ENCODE measurements around the gene KIF1A. TPM values are rescaled to one million over a fixed set of nuclear protein-coding genes. Genes with fewer than 3 reads are reported as not detected.

KIF1A gene
- total and polyA plus RNA-seq, 2 of the 13 experiments (the other 11 are each of a cell fraction or from before 2014, with no cell fraction given) = 0.01 TPM; not detected in 1

GRCh38 chr2:240851078-240851991, 31.3 kb upstream of the KIF1A start (continued):
- TF ChIP-seq, protein P1, sequence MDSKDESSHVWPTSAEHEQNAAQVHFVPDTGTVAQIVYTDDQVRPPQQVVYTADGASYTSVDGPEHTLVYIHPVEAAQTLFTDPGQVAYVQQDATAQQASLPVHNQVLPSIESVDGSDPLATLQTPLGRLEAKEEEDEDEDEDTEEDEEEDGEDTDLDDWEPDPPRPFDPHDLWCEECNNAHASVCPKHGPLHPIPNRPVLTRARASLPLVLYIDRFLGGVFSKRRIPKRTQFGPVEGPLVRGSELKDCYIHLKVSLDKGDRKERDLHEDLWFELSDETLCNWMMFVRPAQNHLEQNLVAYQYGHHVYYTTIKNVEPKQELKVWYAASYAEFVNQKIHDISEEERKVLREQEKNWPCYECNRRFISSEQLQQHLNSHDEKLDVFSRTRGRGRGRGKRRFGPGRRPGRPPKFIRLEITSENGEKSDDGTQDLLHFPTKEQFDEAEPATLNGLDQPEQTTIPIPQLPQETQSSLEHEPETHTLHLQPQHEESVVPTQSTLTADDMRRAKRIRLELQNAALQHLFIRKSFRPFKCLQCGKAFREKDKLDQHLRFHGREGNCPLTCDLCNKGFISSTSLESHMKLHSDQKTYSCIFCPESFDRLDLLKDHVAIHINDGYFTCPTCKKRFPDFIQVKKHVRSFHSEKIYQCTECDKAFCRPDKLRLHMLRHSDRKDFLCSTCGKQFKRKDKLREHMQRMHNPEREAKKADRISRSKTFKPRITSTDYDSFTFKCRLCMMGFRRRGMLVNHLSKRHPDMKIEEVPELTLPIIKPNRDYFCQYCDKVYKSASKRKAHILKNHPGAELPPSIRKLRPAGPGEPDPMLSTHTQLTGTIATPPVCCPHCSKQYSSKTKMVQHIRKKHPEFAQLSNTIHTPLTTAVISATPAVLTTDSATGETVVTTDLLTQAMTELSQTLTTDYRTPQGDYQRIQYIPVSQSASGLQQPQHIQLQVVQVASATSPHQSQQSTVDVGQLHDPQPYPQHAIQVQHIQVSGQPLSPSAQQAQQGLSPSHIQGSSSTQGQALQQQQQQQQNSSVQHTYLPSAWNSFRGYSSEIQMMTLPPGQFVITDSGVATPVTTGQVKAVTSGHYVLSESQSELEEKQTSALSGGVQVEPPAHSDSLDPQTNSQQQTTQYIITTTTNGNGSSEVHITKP (CRISPR knock-in tag; IDR thresholded peaks at IDR 0.05; ENCODE audit: low read depth) = 0 out of 2 replicates have a peak, but pooled peaks have one; percentile 36
- TF ChIP-seq, protein P2, sequence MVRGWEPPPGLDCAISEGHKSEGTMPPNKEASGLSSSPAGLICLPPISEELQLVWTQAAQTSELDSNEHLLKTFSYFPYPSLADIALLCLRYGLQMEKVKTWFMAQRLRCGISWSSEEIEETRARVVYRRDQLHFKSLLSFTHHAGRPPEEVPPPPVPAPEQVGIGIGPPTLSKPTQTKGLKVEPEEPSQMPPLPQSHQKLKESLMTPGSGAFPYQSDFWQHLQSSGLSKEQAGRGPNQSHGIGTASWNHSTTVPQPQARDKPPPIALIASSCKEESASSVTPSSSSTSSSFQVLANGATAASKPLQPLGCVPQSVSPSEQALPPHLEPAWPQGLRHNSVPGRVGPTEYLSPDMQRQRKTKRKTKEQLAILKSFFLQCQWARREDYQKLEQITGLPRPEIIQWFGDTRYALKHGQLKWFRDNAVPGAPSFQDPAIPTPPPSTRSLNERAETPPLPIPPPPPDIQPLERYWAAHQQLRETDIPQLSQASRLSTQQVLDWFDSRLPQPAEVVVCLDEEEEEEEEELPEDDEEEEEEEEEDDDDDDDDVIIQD (CRISPR knock-in tag; IDR thresholded peaks at IDR 0.05; ENCODE audit: low read depth) = no peak
- no peak for TF ChIP-seq KLF12 (CRISPR knock-in tag; IDR thresholded peaks at IDR 0.05; ENCODE audit: borderline replicate concordance)
- TF ChIP-seq ESRRA (CRISPR knock-in tag; IDR thresholded peaks at IDR 0.05; ENCODE audit: low read depth) = no peak
- TF ChIP-seq RNF219 (CRISPR knock-in tag; IDR thresholded peaks at IDR 0.05) = no peak
- no peak for TF ChIP-seq NR3C1 (CRISPR knock-in tag; IDR thresholded peaks at IDR 0.05)
- no peak for TF ChIP-seq ZFP90 (CRISPR knock-in tag; IDR thresholded peaks at IDR 0.05; ENCODE audit: borderline replicate concordance)
- TF ChIP-seq TCF12 (IDR thresholded peaks at IDR 0.05) = no peak
- no peak for TF ChIP-seq TCF12 (CRISPR knock-in tag; IDR thresholded peaks at IDR 0.05)
- TF ChIP-seq ZNF143 (CRISPR knock-in tag; IDR thresholded peaks at IDR 0.05) = no peak
- TF ChIP-seq EHMT2 (IDR thresholded peaks at IDR 0.05; ENCODE audit: borderline replicate concordance, low read depth, low read length) = no peak
- TF ChIP-seq ZNF615 (CRISPR knock-in tag; IDR thresholded peaks at IDR 0.05; ENCODE audit: borderline replicate concordance) = no peak
- 0 out of 2 replicates have a peak, but pooled peaks have one; percentile 25 for TF ChIP-seq GATAD1 (CRISPR knock-in tag; IDR thresholded peaks at IDR 0.05)
- peak; percentile 45; the same call in 1 of the 2 replicates for TF ChIP-seq BHLHE40 (IDR thresholded peaks at IDR 0.05; ENCODE audit: low read length)
- TF ChIP-seq ZNF207 (IDR thresholded peaks at IDR 0.05; ENCODE audit: borderline replicate concordance) = no peak
